Thyroid gland (tissue), 4 donors: ENCODE data around the gene URAD.

Source experiments
- POLR2A ChIP-seq, 2 donors: fragments of 450-650 bp; IDR thresholded peaks; one replicate each; pipeline ENCODE4 v1.6.1; 2017; ENCODE audit warnings: antibody characterized with exemption in 2 of 2, mild to moderate bottlenecking in 2 of 2, moderate library complexity in 1 of 2
- TF ChIP-seq, protein P1 (sequence below), 6 experiments: fragments of 200-600 bp in 3 of 6; fragments of 450-650 bp in 3 of 6; sonication (generic) in 3 of 6; IDR thresholded peaks; one replicate each; pipeline ENCODE4 v1.5.1; 2016 to 2019; ENCODE audit warnings: antibody characterized with exemption in 6 of 6, mild to moderate bottlenecking in 2 of 6, inconsistent platforms in 1 of 6, moderate library complexity in 1 of 6

DNA sequence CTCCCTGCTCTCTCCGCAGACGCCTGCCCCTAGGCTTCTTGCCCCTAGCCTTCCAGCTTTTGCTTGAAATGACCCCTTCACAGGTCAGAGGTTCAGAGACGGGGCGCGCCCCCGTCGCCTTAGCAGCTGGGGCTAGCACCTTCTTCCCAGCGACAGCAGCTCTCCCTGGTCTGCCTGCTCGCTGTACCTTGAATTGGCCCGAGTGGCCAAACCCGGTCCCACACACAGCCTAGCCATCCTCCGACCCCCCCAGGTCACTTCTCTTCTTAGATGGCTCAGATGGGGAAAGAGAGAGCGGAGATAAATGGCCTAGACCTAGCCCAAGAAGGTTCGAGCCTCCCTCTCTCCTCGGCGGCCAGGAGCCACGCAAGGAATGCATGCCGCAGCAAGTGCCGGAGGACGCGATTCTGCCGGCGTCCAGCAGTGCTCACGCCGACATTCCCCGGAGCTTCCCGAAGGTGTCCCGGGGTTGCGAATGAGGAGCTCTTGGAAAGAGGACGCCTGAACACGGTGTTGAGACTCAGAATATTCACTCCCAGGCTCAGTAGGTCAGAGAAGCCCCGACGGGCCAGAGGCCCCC is 20.7 kb downstream of the URAD start:
- no peak for TF ChIP-seq POLR2A (IDR thresholded peaks at IDR 0.05)
- TF ChIP-seq, protein P1, sequence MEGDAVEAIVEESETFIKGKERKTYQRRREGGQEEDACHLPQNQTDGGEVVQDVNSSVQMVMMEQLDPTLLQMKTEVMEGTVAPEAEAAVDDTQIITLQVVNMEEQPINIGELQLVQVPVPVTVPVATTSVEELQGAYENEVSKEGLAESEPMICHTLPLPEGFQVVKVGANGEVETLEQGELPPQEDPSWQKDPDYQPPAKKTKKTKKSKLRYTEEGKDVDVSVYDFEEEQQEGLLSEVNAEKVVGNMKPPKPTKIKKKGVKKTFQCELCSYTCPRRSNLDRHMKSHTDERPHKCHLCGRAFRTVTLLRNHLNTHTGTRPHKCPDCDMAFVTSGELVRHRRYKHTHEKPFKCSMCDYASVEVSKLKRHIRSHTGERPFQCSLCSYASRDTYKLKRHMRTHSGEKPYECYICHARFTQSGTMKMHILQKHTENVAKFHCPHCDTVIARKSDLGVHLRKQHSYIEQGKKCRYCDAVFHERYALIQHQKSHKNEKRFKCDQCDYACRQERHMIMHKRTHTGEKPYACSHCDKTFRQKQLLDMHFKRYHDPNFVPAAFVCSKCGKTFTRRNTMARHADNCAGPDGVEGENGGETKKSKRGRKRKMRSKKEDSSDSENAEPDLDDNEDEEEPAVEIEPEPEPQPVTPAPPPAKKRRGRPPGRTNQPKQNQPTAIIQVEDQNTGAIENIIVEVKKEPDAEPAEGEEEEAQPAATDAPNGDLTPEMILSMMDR (IDR thresholded peaks at IDR 0.05), result no peak
